Ovary (tissue), 3 donors: ENCODE measurements around the gene XAGE3.
"Not testable (repeated sequence)": the region's sequence is repeated elsewhere in the genome, so short reads cannot be mapped to it uniquely, and the experiment has no call there.

Experiments used
- CTCF ChIP-seq, 3 donors: fragments of 450-650 bp in 2 of 3; fragments of 200-600 bp in 1 of 3; IDR thresholded peaks; one replicate each; pipeline versions ENCODE4 v1.5.1 to v1.8.0; 2016 to 2022; ENCODE audit warnings: antibody characterized with exemption in 3 of 3, mild to moderate bottlenecking in 1 of 3
- POLR2A ChIP-seq: fragments of 450-650 bp; IDR thresholded peaks from one replicate; pipeline ENCODE4 v1.6.1; 2017; ENCODE audit warnings: antibody characterized with exemption, mild to moderate bottlenecking, moderate library complexity
- donor health status: DM: no; HTN: no; CAD: no.

- not testable (repeated sequence) for TF ChIP-seq POLR2A; CTCF (IDR thresholded peaks at IDR 0.05)
Measured at GRCh38 chrX:52907900-52908299, 40.0 kb upstream of the XAGE3 start.
